K562 (cell line): ENCODE measurements around the gene NOL8. TPM values are rescaled to one million over a fixed set of nuclear protein-coding genes. Genes with fewer than 3 reads are reported as not detected.

Source experiments
- ATAC-seq: fragments of 200-7000 bp; cut with Tn5 transposase; 3 replicates; pipeline ENCODE4 v1.9.1; 2020; ENCODE audit warnings: moderate library complexity
- Bru-seq: library from RNA; stranded (reverse); fragments of 400-500 nt; gene quantifications from one replicate; lab custom pipeline; 2021; lab: Mats Ljungman, UMichigan
- BruChase-seq, 2 experiments: library from RNA; stranded (reverse); fragments of 400-500 nt; gene quantifications; one replicate each; lab custom pipeline; 2021; lab: Mats Ljungman, UMichigan
- BruUV-seq: library from RNA; stranded (reverse); fragments of 400-500 nt; replicated peaks from 2 replicates; lab custom pipeline; 2021; lab: Mats Ljungman, UMichigan
- CTCF ChIA-PET: fragments of 300-600 bp; formaldehyde crosslinking; extraction: SDS; loops from one replicate; lab custom pipeline; 2021; ENCODE audit warnings: low intra/inter-chr PET ratio; lab: Yijun Ruan, JAX
- POLR2A ChIA-PET: fragments of 300-600, 350-650 bp; sonication (Branson Sonifier 250); formaldehyde crosslinking; extraction: SDS; loops from one replicate; lab custom pipeline; 2021; ENCODE audit warnings: antibody characterized with exemption, inconsistent platforms; lab: Yijun Ruan, JAX
- DNase-seq, 4 experiments: peaks; one replicate each; pipeline versions ENCODE4 v3.0.0 to v3.0.0-alpha.2; 2011 to 2018; ENCODE audit warnings: low spot score in 3 of 4, mixed read lengths in 3 of 4; ENCODE audit errors: extremely low read depth in 1 of 4
- FAIRE-seq: peaks from 2 replicates; lab custom pipeline; 2011; peaks lifted over from hg19 to GRCh38; lab: Jason Lieb, UNC
- H2AFZ ChIP-seq: 2 replicates; pipeline ENCODE4 v1.6.0; 2011; ENCODE audit warnings: low read depth, low read length, control low read depth, inconsistent platforms
- H3K27ac ChIP-seq: fragments of 200-600 bp; 3 replicates; pipeline ENCODE4 v1.8.0; 2011; ENCODE audit warnings: low read depth, mild to moderate bottlenecking, control low read depth, inconsistent platforms, low read length, moderate library complexity, mixed read lengths; ENCODE audit errors: extremely low read depth
- H3K27me3 ChIP-seq, 2 experiments: fragments of 300-600 bp in 1 of 2; 2 replicates in 1 of 2; 3 replicates in 1 of 2; pipeline versions ENCODE4 v1.6.0 to v1.8.0; 2011; ENCODE audit warnings: inconsistent platforms in 2 of 2, low read length in 2 of 2, mild to moderate bottlenecking in 1 of 2, mixed read lengths in 1 of 2, moderate library complexity in 1 of 2; ENCODE audit not compliant: control insufficient read depth in 2 of 2, insufficient read depth in 2 of 2
- H3K36me3 ChIP-seq: fragments of 300-600 bp; 3 replicates; pipeline ENCODE4 v1.8.0; 2011; ENCODE audit warnings: mild to moderate bottlenecking, low read length, inconsistent platforms; ENCODE audit not compliant: control insufficient read depth, insufficient read depth
- H3K4me1 ChIP-seq, 2 experiments: fragments of 200-600 bp in 1 of 2; replicated peaks in 1 of 2; 2 replicates in 1 of 2; 3 replicates in 1 of 2; pipeline versions ENCODE4 v1.5.1 to v1.8.0; 2011; ENCODE audit warnings: inconsistent platforms in 2 of 2, low read length in 2 of 2, mild to moderate bottlenecking in 1 of 2, mixed read lengths in 1 of 2, moderate library complexity in 1 of 2; ENCODE audit not compliant: control insufficient read depth in 2 of 2, insufficient read depth in 2 of 2
- H3K4me2 ChIP-seq: 2 replicates; pipeline ENCODE4 v1.6.1; 2011; ENCODE audit warnings: low read length, control low read depth, inconsistent platforms, mixed read lengths; ENCODE audit not compliant: insufficient read depth
- H3K4me3 ChIP-seq: fragments of 200-600 bp; sonication (generic), shearing (Covaris generic); 2 replicates; pipeline ENCODE4 v1.5.1; 2016; ENCODE audit warnings: control low read depth, inconsistent platforms
- H3K79me2 ChIP-seq: fragments of 200-600 bp; 3 replicates; pipeline ENCODE4 v1.8.0; 2011; ENCODE audit warnings: low read length, inconsistent platforms; ENCODE audit not compliant: control insufficient read depth, insufficient read depth
- H3K9ac ChIP-seq, 2 experiments: 2 replicates each; pipeline versions ENCODE4 v1.6.0 to v1.6.1; 2011; ENCODE audit warnings: low read depth in 2 of 2, low read length in 2 of 2, control low read depth in 1 of 2, inconsistent platforms in 1 of 2, mild to moderate bottlenecking in 1 of 2, mixed read lengths in 1 of 2; ENCODE audit not compliant: insufficient read depth in 1 of 2
- H3K9me1 ChIP-seq: one replicate; pipeline ENCODE4 v1.6.0; 2011; ENCODE audit warnings: inconsistent platforms, mild to moderate bottlenecking, low read length, moderate library complexity; ENCODE audit not compliant: control insufficient read depth, insufficient read depth
- H3K9me3 ChIP-seq: replicated peaks from 2 replicates; pipeline ENCODE4 v1.5.1; 2011; ENCODE audit warnings: low read depth, low read length, inconsistent platforms; ENCODE audit not compliant: control insufficient read depth, insufficient read depth
- H4K20me1 ChIP-seq: replicated peaks from 2 replicates; pipeline ENCODE4 v1.6.1; 2011; ENCODE audit warnings: low read length, inconsistent platforms, mixed read lengths; ENCODE audit not compliant: control insufficient read depth, insufficient read depth
- EP400 ChIP-seq: fragments of 450-650 bp; IDR thresholded peaks from 2 replicates; pipeline ENCODE4 v1.6.1; 2017; ENCODE audit warnings: antibody characterized with exemption, mild to moderate bottlenecking, moderate library complexity
- HDAC2 ChIP-seq: fragments of 450-650 bp; IDR thresholded peaks from 2 replicates; pipeline ENCODE4 v1.6.1; 2016; ENCODE audit warnings: mild to moderate bottlenecking
- KLF13 ChIP-seq: fragments of 450-650 bp; IDR thresholded peaks from 2 replicates; pipeline ENCODE4 v1.6.1; 2016; ENCODE audit warnings: missing genetic modification characterization, low read depth, mild to moderate bottlenecking, missing compliant biosample characterization, moderate library complexity, borderline replicate concordance
- MBD2 ChIP-seq: sonication (generic); IDR thresholded peaks from 2 replicates; pipeline ENCODE4 v1.6.1; 2016; ENCODE audit warnings: low read depth, borderline replicate concordance
- MYC ChIP-seq, 2 experiments: fragments of 250-450 bp in 1 of 2; sonication (Bioruptor Pico) in 1 of 2; IDR thresholded peaks; 2 replicates each; pipeline versions ENCODE4 v1.5.1 to v1.6.1; 2012 to 2021; ENCODE audit warnings: low read depth in 2 of 2, borderline replicate concordance in 1 of 2, improper control_type of control experiment in 1 of 2, low read length in 1 of 2, mild to moderate bottlenecking in 1 of 2, moderate library complexity in 1 of 2
- NONO ChIP-seq, 2 experiments: fragments of 200-400 bp in 1 of 2; fragments of 450-650 bp in 1 of 2; formaldehyde crosslinking in 1 of 2; IDR thresholded peaks; 2 replicates each; pipeline ENCODE4 v1.6.1; 2017; ENCODE audit warnings: low read depth in 2 of 2, mild to moderate bottlenecking in 2 of 2, moderate library complexity in 2 of 2, low read length in 1 of 2
- NR2C1 ChIP-seq, 2 experiments: fragments of 450-650 bp; IDR thresholded peaks; 2 replicates each; pipeline ENCODE4 v1.6.1; 2017; ENCODE audit warnings: mild to moderate bottlenecking in 2 of 2, antibody characterized with exemption in 1 of 2, inconsistent platforms in 1 of 2, missing compliant biosample characterization in 1 of 2, missing genetic modification characterization in 1 of 2
- TGIF2 ChIP-seq: sonication (generic); formaldehyde crosslinking; IDR thresholded peaks from 2 replicates; pipeline ENCODE4 v1.8.1; 2022; ENCODE audit warnings: mild to moderate bottlenecking, missing genetic modification reagents, moderate library complexity
- WGBS: fragments of 100-300 bp; shearing (Covaris generic); methylation state at CpG from one replicate; pipeline ENCODE4 v1.1.6; 2016; ENCODE audit warnings: low coverage, mixed read lengths; ENCODE audit not compliant: insufficient coverage; ENCODE audit errors: missing lambda C conversion rate; 5-methylcytosine and 5-hydroxymethylcytosine counted together
- in situ Hi-C: fragments of 300-500 bp; cut with MboI; formaldehyde crosslinking; loops from 4 replicates; pipeline ENCODE4 v1.15.0; 2018; ENCODE audit warnings: inconsistent platforms, mixed read lengths
- intact Hi-C: fragments of 100-400 bp; cut with micrococcal nuclease; formaldehyde crosslinking; loops from 2 replicates; pipeline ENCODE4 v1.14.2; 2022
- long read RNA-seq, 3 experiments: library from polyadenylated mRNA in 2 of 3; library from RNA in 1 of 3; unstranded in 2 of 3; stranded (forward) in 1 of 3; transcript quantifications; one replicate each; pipeline ENCODE4 v2.0.0, GENCODE V29; 2019 to 2022
- polyA minus RNA-seq, 3 experiments: library from RNA; depleted of rRNA, polyadenylated mRNA; stranded (reverse); fragments of >200 nt; gene quantifications; 2 replicates each; pipeline ENCODE4 v1.2.3, GENCODE V29; 2011
- polyA plus RNA-seq, 8 experiments: library from polyadenylated mRNA; depleted of rRNA in 4 of 8; stranded (reverse) in 5 of 8; unstranded in 3 of 8; fragments of >200 nt; fragmentation: Nextera tagmentation in 2 of 8; fragmentation: Illumina TruSeq in 1 of 8; extraction: Ambion mirVana in 2 of 8; extraction: Trizol in 1 of 8; gene quantifications; 2 replicates each; pipeline versions ENCODE4 v1.2.1 to v1.2.3, GENCODE V29; 2011 to 2014; ENCODE audit warnings: inconsistent platforms in 1 of 8, missing spikeins in 1 of 8
- total RNA-seq, 7 experiments: library from RNA; depleted of rRNA in 6 of 7; stranded (reverse); fragments of >200 nt in 6 of 7; fragmentation: Illumina TruSeq in 2 of 7; extraction: Trizol in 2 of 7; gene quantifications; 2 replicates each; pipeline versions ENCODE4 v1.2.1 to v1.2.3, GENCODE V29; 2011 to 2021; ENCODE audit warnings: low replicate concordance in 1 of 7
- TF ChIP-seq, protein P1 (sequence below): sonication (generic); formaldehyde crosslinking; IDR thresholded peaks from 2 replicates; pipeline ENCODE4 v1.9.0; 2022; ENCODE audit warnings: mild to moderate bottlenecking, missing genetic modification reagents
- TF ChIP-seq, protein P2 (sequence below): sonication (generic); formaldehyde crosslinking; IDR thresholded peaks from 2 replicates; pipeline ENCODE4 v1.9.0; 2022; ENCODE audit warnings: mild to moderate bottlenecking, missing genetic modification reagents

NOL8 gene
- total RNA-seq (2011; cell fraction: chromatin; rRNA removed; ENCODE audit: low replicate concordance): 88.1 and 253 TPM in 2 replicates
- 39.0 and 50.7 TPM in 2 replicates for total RNA-seq (2011; cell fraction: nucleolus; rRNA removed)
- 86.3 and 124 TPM in 2 replicates for total RNA-seq (2011; cell fraction: nucleoplasm; rRNA removed)
- total RNA-seq (2014; rRNA removed) (46.9 and 51.3 TPM in 2 replicates), total RNA-seq (2014; rRNA removed; fragmentation: Illumina TruSeq; extraction: Trizol) (57.1 and 64.7 TPM in 2 replicates), total RNA-seq (2015; rRNA removed; fragmentation: Illumina TruSeq; extraction: Trizol) (57.4 and 64.8 TPM in 2 replicates), total RNA-seq (2021) (51.5 and 55.0 TPM in 2 replicates), polyA plus RNA-seq (2011; rRNA removed) (41.3 and 51.9 TPM in 2 replicates), polyA plus RNA-seq (2014; fragmentation: Illumina TruSeq; extraction: Trizol) (66.0 and 88.8 TPM in 2 replicates), polyA plus RNA-seq (2014; fragmentation: Nextera tagmentation; extraction: Ambion mirVana) (10 to 100 TPM; 83.4 to 91.5 TPM), polyA plus RNA-seq (2014; rRNA removed) (58.7 and 62.5 TPM in 2 replicates), polyA minus RNA-seq (2011; rRNA and poly(A)+ RNA removed) (122 and 141 TPM in 2 replicates), Bru-seq, nascent RNA (percentile 89 among the genes with signal in this experiment), BruChase-seq, experiment 1, labeled RNA remaining after a 2-hour chase (percentile 92 among the genes with signal in this experiment), BruChase-seq, experiment 2, labeled RNA remaining after a 6-hour chase (percentile 93 among the genes with signal in this experiment)
- 7.6 and 12.9 TPM in 2 replicates for polyA plus RNA-seq (2011; cell fraction: cytosol; rRNA removed)
- polyA plus RNA-seq (2011; cell fraction: nucleus; rRNA removed): 76.6 and 92.6 TPM in 2 replicates
- 31.0 and 43.3 TPM in 2 replicates for polyA plus RNA-seq (2012)
- 22.0 and 31.9 TPM in 2 replicates for polyA minus RNA-seq (2011; cell fraction: cytosol; rRNA and poly(A)+ RNA removed)
- polyA minus RNA-seq (2011; cell fraction: nucleus; rRNA and poly(A)+ RNA removed): 63.4 and 103 TPM in 2 replicates
- long read RNA-seq, experiment 1, full-length matches to known transcripts: 47 of 235 reads
- long read RNA-seq, experiment 1, partial matches to known transcripts: 139 of 235 reads
- long read RNA-seq, experiment 1, other reads (novel, unspliced or antisense): 49 of 235 reads
- long read RNA-seq, experiment 2, full-length matches to known transcripts: 5 of 42 reads
- long read RNA-seq, experiment 2, partial matches to known transcripts: 24 of 42 reads
- long read RNA-seq, experiment 2, other reads (novel, unspliced or antisense): 13 of 42 reads
- long read RNA-seq, experiment 3, full-length matches to known transcripts: 12 of 86 reads
- long read RNA-seq, experiment 3, partial matches to known transcripts: 61 of 86 reads
- long read RNA-seq, experiment 3, other reads (novel, unspliced or antisense): 13 of 86 reads

GRCh38 chr9:92325269-92325990, at the start of gene NOL8, which contains the start of gene CENPP:
TSS of gene NOL8 (minus strand) at chr9:92325350. CDS start at chr9:92324161, 1,189 bp downstream.
TSS of gene CENPP (plus strand) at chr9:92325953.
- intact Hi-C loops: loop anchor here (2.0 to 5.0 kb wide), 3 partner anchors 33 to 188 kb away; partner anchors contain the start of gene IARS1
- no peaks in the 10 kb centered on the region for H3K27me3 ChIP-seq
- ATAC-seq: peak; percentile 94
- CTCF ChIA-PET: no interaction called here
- POLR2A ChIA-PET: interaction anchor here (1.1 to 2.4 kb wide), 11 partner anchors 8 to 345 kb away, joined by 3 to 12 read pairs (median 4); partner anchors contain the start of gene IPPK
- BruUV-seq: no TSS peak
- H3K9me3 ChIP-seq: no peaks in the 10 kb centered on the region
- H3K27ac ChIP-seq: peak within 1 kb of the TSS; percentile 98
- H3K36me3 ChIP-seq: peaks cover 36% of the 10 kb centered on the region
- no peaks in the 10 kb centered on the region for H4K20me1 ChIP-seq
- peak within 1 kb of the TSS; percentile 96 to 99 for H3K9ac ChIP-seq
- peak; percentile 84 to 92 (median 88) for DNase-seq
- in situ Hi-C loops: loop anchor here (10.0 kb wide), 1 partner anchor 309 kb away; no protein-coding TSS in a partner anchor
- peaks cover 5 to 16% of the 10 kb centered on the region in 2 experiments; a peak in 3 of 5 replicates for H3K4me1 ChIP-seq
- under 1% methylated on average over 36 of the region's 55 CpGs for WGBS
- H2AFZ ChIP-seq: peak within 1 kb of the TSS; percentile 93
- H3K4me3 ChIP-seq: peak within 1 kb of the TSS; percentile 57
- H3K9me1 ChIP-seq: no peaks in the 10 kb centered on the region
- FAIRE-seq: peak; percentile 82
- H3K4me2 ChIP-seq: peak within 1 kb of the TSS; percentile 100
- peaks cover 62% of the 10 kb centered on the region for H3K79me2 ChIP-seq
- peak; percentile 81 for TF ChIP-seq NR2C1 (IDR thresholded peaks at IDR 0.05)
- TF ChIP-seq NR2C1 (tag; IDR thresholded peaks at IDR 0.05): peak; percentile 64
- peak; percentile 97 for TF ChIP-seq HDAC2
- TF ChIP-seq, protein P1, sequence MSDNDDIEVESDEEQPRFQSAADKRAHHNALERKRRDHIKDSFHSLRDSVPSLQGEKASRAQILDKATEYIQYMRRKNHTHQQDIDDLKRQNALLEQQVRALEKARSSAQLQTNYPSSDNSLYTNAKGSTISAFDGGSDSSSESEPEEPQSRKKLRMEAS (CRISPR knock-in tag): peak; percentile 96
- peak; percentile 98 for TF ChIP-seq MYC (IDR thresholded peaks at IDR 0.05; ENCODE audit: low read depth, low read length)
- peak; percentile 98 for TF ChIP-seq MYC (CRISPR knock-in tag; IDR thresholded peaks at IDR 0.05; ENCODE audit: borderline replicate concordance, low read depth)
- TF ChIP-seq KLF13 (tag): peak; percentile 64
- peak; percentile 100 for TF ChIP-seq EP400
- TF ChIP-seq NONO (IDR thresholded peaks at IDR 0.05; ENCODE audit: low read depth in 2 of 2, low read length in 1 of 2): peak; percentile 30 to 100; a peak in 2 of 4 replicates
- TF ChIP-seq TGIF2: peak; percentile 94
- peak; percentile 95; the same call in 1 of the 2 replicates for TF ChIP-seq MBD2
- TF ChIP-seq, protein P2, sequence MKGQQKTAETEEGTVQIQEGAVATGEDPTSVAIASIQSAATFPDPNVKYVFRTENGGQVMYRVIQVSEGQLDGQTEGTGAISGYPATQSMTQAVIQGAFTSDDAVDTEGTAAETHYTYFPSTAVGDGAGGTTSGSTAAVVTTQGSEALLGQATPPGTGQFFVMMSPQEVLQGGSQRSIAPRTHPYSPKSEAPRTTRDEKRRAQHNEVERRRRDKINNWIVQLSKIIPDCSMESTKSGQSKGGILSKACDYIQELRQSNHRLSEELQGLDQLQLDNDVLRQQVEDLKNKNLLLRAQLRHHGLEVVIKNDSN (CRISPR knock-in tag): peak; percentile 98
